NT2/D1 (cell line): ENCODE results near the gene RBM47.

ENCODE experiments used
- SUZ12 ChIP-seq: IDR thresholded peaks from 2 replicates; pipeline ENCODE4 v1.6.1; 2011; ENCODE audit not compliant: insufficient read length, insufficient read depth; ENCODE audit errors: extremely low read depth
- YY1 ChIP-seq: IDR thresholded peaks from 2 replicates; pipeline ENCODE4 v1.6.1; 2011; ENCODE audit not compliant: insufficient read length, insufficient read depth
- ZNF274 ChIP-seq: IDR thresholded peaks from 2 replicates; pipeline ENCODE4 v1.6.1; 2011; ENCODE audit warnings: mild to moderate bottlenecking, low read depth, low read length

GRCh38 chr4:40573593-40574311 lies 55.9 kb downstream of the RBM47 start:
- TF ChIP-seq YY1 (no peak), SUZ12 (no peak), ZNF274 (no peak)
